ENCODE data around the gene PTK7.

Gene PTK7

GRCh38 chr6:43150051-43150751 lies 74.1 kb downstream of the PTK7 start:
- no peak overlapping the region for H3K27ac ChIP-seq
- DNase-seq: no peak
- H3K36me3 ChIP-seq (replicated peaks): peaks cover 10% of the 10 kb centered on the region
- TF ChIP-seq CTCF (IDR thresholded peaks at IDR 0.05; ENCODE audit: low read depth, low read length, missing control alignments): no peak
- no peaks in the 10 kb centered on the region for H3K27me3 ChIP-seq (replicated peaks)
- in situ Hi-C loops (cut with HindIII; ENCODE audit: low pct_ligation_motif_present, low sequenced_read_pairs): no loop called here
- H3K4me3 ChIP-seq (ENCODE audit: low read depth, low read length): no peak overlapping the region

- peaks cover 9% of the 10 kb centered on the region for H3K36me3 ChIP-seq (replicated peaks)
- no peak for TF ChIP-seq CTCF (IDR thresholded peaks at IDR 0.05; ENCODE audit: low read depth, low read length, missing control alignments)
- in situ Hi-C loops (cut with HindIII; ENCODE audit: low pct_ligation_motif_present, low sequenced_read_pairs): no loop called here
- H3K27me3 ChIP-seq (replicated peaks): no peaks in the 10 kb centered on the region
- H3K27ac ChIP-seq: no peak overlapping the region
- no peak overlapping the region for H3K4me3 ChIP-seq (ENCODE audit: low read depth, low read length)
- no peak for DNase-seq
Observed at GRCh38 chr6:43159599-43159998, 83.5 kb downstream of the PTK7 start.

- no peak for TF ChIP-seq CTCF (IDR thresholded peaks at IDR 0.05; ENCODE audit: low read depth, low read length, missing control alignments)
- H3K36me3 ChIP-seq (replicated peaks): peaks cover 9% of the 10 kb centered on the region
- no peak overlapping the region for H3K27ac ChIP-seq
- DNase-seq: no peak
- no peaks in the 10 kb centered on the region for H3K27me3 ChIP-seq (replicated peaks)
- H3K4me3 ChIP-seq (ENCODE audit: low read depth, low read length): no peak overlapping the region
- in situ Hi-C loops (cut with HindIII; ENCODE audit: low pct_ligation_motif_present, low sequenced_read_pairs): no loop called here
Observed at GRCh38 chr6:43163899-43164298, 87.8 kb downstream of the PTK7 start.

- in situ Hi-C loops (cut with HindIII; ENCODE audit: low pct_ligation_motif_present, low sequenced_read_pairs): no loop called here
- TF ChIP-seq CTCF (IDR thresholded peaks at IDR 0.05; ENCODE audit: low read depth, low read length, missing control alignments): no peak
- DNase-seq: peak; percentile 79
- Histone ChIP-seq H3K27ac (peak overlapping the region; percentile 88), H3K27me3 (replicated peaks) (no peaks in the 10 kb centered on the region), H3K36me3 (replicated peaks) (peaks cover 8% of the 10 kb centered on the region), H3K4me3 (ENCODE audit: low read depth, low read length) (peak overlapping the region; percentile 96)
Observed at GRCh38 chr6:43170417-43170930, 94.4 kb downstream of the PTK7 start.

- Histone ChIP-seq H3K27me3 (replicated peaks) (no peaks in the 10 kb centered on the region), H3K36me3 (replicated peaks) (peaks cover 14% of the 10 kb centered on the region), H3K27ac (peak within 1 kb of the TSS; percentile 88), H3K4me3 (ENCODE audit: low read depth, low read length) (peak within 1 kb of the TSS; percentile 96)
- DNase-seq: peak; percentile 100
- in situ Hi-C loops (cut with HindIII; ENCODE audit: low pct_ligation_motif_present, low sequenced_read_pairs): no loop called here
- TF ChIP-seq CTCF (IDR thresholded peaks at IDR 0.05; ENCODE audit: low read depth, low read length, missing control alignments): peak; percentile 42
Observed at GRCh38 chr6:43170931-43171706, 95.0 kb downstream of the PTK7 start, which contains the start of gene SRF. Gene SRF, plus strand, starts transcription at chr6:43171269. Its CDS starts 388 bp downstream, at chr6:43171657.

Measured in brain microvascular endothelial cell (primary cell).